Measurements from ENCODE around the gene TARS3. TPM values are rescaled to one million over a fixed set of nuclear protein-coding genes. Genes with fewer than 3 reads are reported as not detected.

Gene TARS3
- total and polyA plus RNA-seq, 2 donors (not counting 3 experiments of a cell fraction or from before 2014, with no cell fraction given) = 0.91 to 8.2 TPM

DNA sequence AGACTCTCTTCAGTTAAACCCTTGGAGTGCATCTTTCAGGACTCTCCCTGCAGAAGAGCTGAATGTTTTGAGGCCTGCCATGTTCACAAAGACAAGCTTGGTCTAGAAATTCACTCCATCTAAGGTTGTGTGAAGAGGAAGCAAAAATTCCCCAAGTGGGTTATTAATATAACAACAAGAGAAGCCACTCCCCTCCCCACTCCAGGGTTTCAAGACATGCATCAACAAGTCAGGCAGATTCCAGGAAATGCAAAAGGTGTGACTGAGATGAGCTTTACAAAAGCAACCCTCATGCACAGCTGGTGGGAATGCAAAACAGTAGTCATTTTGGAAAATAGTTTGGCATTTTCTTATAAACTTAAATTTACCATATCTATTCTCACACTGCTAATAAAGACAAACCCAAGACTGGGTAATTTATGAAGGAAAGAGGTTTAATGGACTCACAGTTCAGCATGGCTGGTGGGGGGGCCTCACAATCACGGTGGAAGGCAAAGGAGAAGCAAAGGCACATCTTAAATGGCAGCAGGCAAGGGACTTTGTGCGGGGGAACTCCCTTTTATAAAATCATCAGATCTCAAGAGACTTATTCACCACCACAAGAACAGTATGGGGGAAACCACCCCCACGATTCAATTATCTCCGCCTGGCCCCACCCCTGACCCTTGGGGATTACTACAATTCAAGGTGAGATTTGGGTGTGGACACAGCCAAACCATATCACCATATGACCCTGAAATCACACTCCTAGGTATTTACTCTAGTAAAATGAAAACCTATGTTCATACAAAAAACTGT is 31.3 kb downstream of the TARS3 start:
- BruUV-seq (replicated peaks) = no TSS peak
- Histone ChIP-seq H3K4me2 (ENCODE audit: insufficient read depth, low read length) (no peak overlapping the region), H2AFZ (ENCODE audit: low read depth, low read length) (no peak overlapping the region), H3K4me1 (ENCODE audit: control insufficient read depth, extremely low read depth, insufficient read depth, low read length) (no peaks in the 10 kb centered on the region), H3K9me3 (replicated peaks; ENCODE audit: control insufficient read depth, insufficient read depth, low read length) (no peaks in the 10 kb centered on the region), H3K9ac (replicated peaks; ENCODE audit: extremely low read depth, insufficient read depth, low read length) (no peak overlapping the region), H3K79me2 (ENCODE audit: control insufficient read depth, insufficient read depth, low read length) (no peaks in the 10 kb centered on the region), H3K4me3 (replicated peaks in 1 of 3; ENCODE audit: insufficient read depth in 1 of 3, low read depth in 1 of 3, low read length in 3 of 3) (no peak overlapping the region), H3K27ac (ENCODE audit: insufficient read depth, low read depth, low read length) (no peak overlapping the region), H3K9me1 (replicated peaks; ENCODE audit: control insufficient read depth, extremely low read depth, insufficient read depth, low read length) (no peaks in the 10 kb centered on the region), H3K27me3 (ENCODE audit: control insufficient read depth in 2 of 2, insufficient read depth in 2 of 2, low read length in 2 of 2) (no peaks in the 10 kb centered on the region), H4K20me1 (replicated peaks; ENCODE audit: control insufficient read depth, extremely low read depth, insufficient read depth, low read length) (no peaks in the 10 kb centered on the region), H3K36me3 (ENCODE audit: control insufficient read depth in 2 of 2, extremely low read depth in 1 of 2, insufficient read depth in 2 of 2, low read length in 2 of 2) (peaks cover 0 to 2% of the 10 kb centered on the region in 2 experiments)
- ChIA-PET POLR2A (no interaction called here), CTCF (no interaction called here)
- TF ChIP-seq EZH2 (IDR thresholded peaks at IDR 0.05; ENCODE audit: borderline replicate concordance, low read depth, low read length, severe bottlenecking) (no peak), FOS (IDR thresholded peaks at IDR 0.05; ENCODE audit: borderline replicate concordance, insufficient read depth, low read length) (no peak), MYC (IDR thresholded peaks at IDR 0.05; ENCODE audit: low read depth, low read length) (no peak), POLR2A (IDR thresholded peaks at IDR 0.05; ENCODE audit: low read depth, low read length) (no peak), JUN (IDR thresholded peaks at IDR 0.05; ENCODE audit: borderline replicate concordance, insufficient read depth, insufficient read length, low read depth) (no peak), POLR2AphosphoS5 (IDR thresholded peaks at IDR 0.05; ENCODE audit: insufficient read depth, low read depth, low read length) (no peak), GATA2 (IDR thresholded peaks at IDR 0.05; ENCODE audit: insufficient read depth, insufficient read length, low read depth, low read length) (no peak)
- TF ChIP-seq, protein P1, sequence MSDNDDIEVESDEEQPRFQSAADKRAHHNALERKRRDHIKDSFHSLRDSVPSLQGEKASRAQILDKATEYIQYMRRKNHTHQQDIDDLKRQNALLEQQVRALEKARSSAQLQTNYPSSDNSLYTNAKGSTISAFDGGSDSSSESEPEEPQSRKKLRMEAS (IDR thresholded peaks at IDR 0.05; ENCODE audit: insufficient read depth, insufficient read length) = no peak
- TF ChIP-seq, protein P2, sequence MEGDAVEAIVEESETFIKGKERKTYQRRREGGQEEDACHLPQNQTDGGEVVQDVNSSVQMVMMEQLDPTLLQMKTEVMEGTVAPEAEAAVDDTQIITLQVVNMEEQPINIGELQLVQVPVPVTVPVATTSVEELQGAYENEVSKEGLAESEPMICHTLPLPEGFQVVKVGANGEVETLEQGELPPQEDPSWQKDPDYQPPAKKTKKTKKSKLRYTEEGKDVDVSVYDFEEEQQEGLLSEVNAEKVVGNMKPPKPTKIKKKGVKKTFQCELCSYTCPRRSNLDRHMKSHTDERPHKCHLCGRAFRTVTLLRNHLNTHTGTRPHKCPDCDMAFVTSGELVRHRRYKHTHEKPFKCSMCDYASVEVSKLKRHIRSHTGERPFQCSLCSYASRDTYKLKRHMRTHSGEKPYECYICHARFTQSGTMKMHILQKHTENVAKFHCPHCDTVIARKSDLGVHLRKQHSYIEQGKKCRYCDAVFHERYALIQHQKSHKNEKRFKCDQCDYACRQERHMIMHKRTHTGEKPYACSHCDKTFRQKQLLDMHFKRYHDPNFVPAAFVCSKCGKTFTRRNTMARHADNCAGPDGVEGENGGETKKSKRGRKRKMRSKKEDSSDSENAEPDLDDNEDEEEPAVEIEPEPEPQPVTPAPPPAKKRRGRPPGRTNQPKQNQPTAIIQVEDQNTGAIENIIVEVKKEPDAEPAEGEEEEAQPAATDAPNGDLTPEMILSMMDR (IDR thresholded peaks at IDR 0.05; ENCODE audit: extremely low read depth in 1 of 2, insufficient read depth in 1 of 2, low read depth in 1 of 2, low read length in 2 of 2) = no peak
- FAIRE-seq = no peak
- DNase-seq (ENCODE audit: low read depth, low spot score) = no peak
- intact Hi-C loops (cut with micrococcal nuclease) = no loop called here
- dilution Hi-C loops (cut with MboI; ENCODE audit: extremely low pct_ligation_motif_present, low sequenced_read_pairs) = no loop called here
